Fibroblast of mammary gland (primary cell): ENCODE measurements around the gene PLXDC2.

Experiments used
- DNase-seq: peaks from one replicate; pipeline ENCODE4 v3.0.0-alpha.2; 2010; ENCODE audit warnings: low read depth
- H3K4me3 ChIP-seq: 2 replicates; pipeline ENCODE4 v1.5.1; 2011; ENCODE audit warnings: low read depth, mild to moderate bottlenecking, low read length, moderate library complexity; ENCODE audit not compliant: control insufficient read depth
- CTCF ChIP-seq: conservative IDR thresholded peaks from 2 replicates; pipeline ENCODE4 v1.5.1; 2011; ENCODE audit warnings: low read depth, low read length, inconsistent platforms; ENCODE audit not compliant: control insufficient read depth, insufficient read depth

Gene PLXDC2

GRCh38 chr10:20007426-20007825 lies 191.2 kb downstream of the PLXDC2 start:
- DNase-seq = peak; percentile 49
- no peak overlapping the region for H3K4me3 ChIP-seq
- no peak for TF ChIP-seq CTCF

- DNase-seq = no peak
- H3K4me3 ChIP-seq = no peak overlapping the region
- TF ChIP-seq CTCF = no peak
These were observed 197.9 kb downstream of the PLXDC2 start for GRCh38 chr10:20013991-20014750.

- TF ChIP-seq CTCF = no peak
- peak; percentile 43 for DNase-seq
- no peak overlapping the region for H3K4me3 ChIP-seq
These were observed 201.7 kb downstream of the PLXDC2 start for GRCh38 chr10:20017961-20018360.

GRCh38 chr10:20020677-20021076 lies 204.4 kb downstream of the PLXDC2 start:
- no peak for DNase-seq
- H3K4me3 ChIP-seq = no peak overlapping the region
- TF ChIP-seq CTCF = no peak

GRCh38 chr10:20029523-20029922 lies 213.3 kb downstream of the PLXDC2 start:
- H3K4me3 ChIP-seq = no peak overlapping the region
- no peak for DNase-seq
- TF ChIP-seq CTCF = no peak

- no peak for TF ChIP-seq CTCF
- no peak overlapping the region for H3K4me3 ChIP-seq
- DNase-seq = no peak
These were observed 217.2 kb downstream of the PLXDC2 start for GRCh38 chr10:20033476-20033875.

- no peak for TF ChIP-seq CTCF
- H3K4me3 ChIP-seq = no peak overlapping the region
- DNase-seq = no peak
These were observed 218.5 kb downstream of the PLXDC2 start for GRCh38 chr10:20034732-20035131.
